K562 (cell line): ENCODE results near the gene AKT1S1. TPM values are rescaled to one million over a fixed set of nuclear protein-coding genes. Genes with fewer than 3 reads are reported as not detected.

Experiments
- ARID4B ChIP-seq: sonication (generic); formaldehyde crosslinking; IDR thresholded peaks from 2 replicates; pipeline ENCODE4 v1.8.0; 2022; ENCODE audit warnings: mild to moderate bottlenecking, missing genetic modification reagents
- BMI1 ChIP-seq: fragments of 150-350 bp; IDR thresholded peaks from 2 replicates; pipeline ENCODE4 v1.6.1; 2014; ENCODE audit warnings: low read length
- CGGBP1 ChIP-seq: fragments of 250-450 bp; sonication (Bioruptor Pico); IDR thresholded peaks from 2 replicates; pipeline ENCODE4 v1.9.0; 2021; ENCODE audit warnings: mild to moderate bottlenecking
- CREB3L1 ChIP-seq: fragments of 450-650 bp; IDR thresholded peaks from 2 replicates; pipeline ENCODE4 v1.6.1; 2014; ENCODE audit warnings: low read depth, mild to moderate bottlenecking, moderate library complexity, borderline replicate concordance
- EGR1 ChIP-seq: fragments of 450-650 bp; conservative IDR thresholded peaks from 2 replicates; pipeline ENCODE4 v1.6.1; 2017; ENCODE audit warnings: mild to moderate bottlenecking
- EP400 ChIP-seq: fragments of 450-650 bp; IDR thresholded peaks from 2 replicates; pipeline ENCODE4 v1.6.1; 2017; ENCODE audit warnings: antibody characterized with exemption, mild to moderate bottlenecking, moderate library complexity
- GABPA ChIP-seq: fragments of 200-800 bp; sonication (Bioruptor generic); conservative IDR thresholded peaks from 2 replicates; pipeline ENCODE4 v1.6.1; 2016; ENCODE audit warnings: low read depth, missing genetic modification characterization, missing compliant biosample characterization
- GTF2E2 ChIP-seq: fragments of 200-800 bp; sonication (Bioruptor generic); IDR thresholded peaks from 2 replicates; pipeline ENCODE4 v1.6.1; 2016; ENCODE audit warnings: missing genetic modification characterization, missing compliant biosample characterization
- MYNN ChIP-seq, 2 experiments: sonication (generic); formaldehyde crosslinking in 1 of 2; IDR thresholded peaks; 2 replicates each; pipeline versions ENCODE4 v1.5.0 to v1.6.1; 2016 to 2020; ENCODE audit warnings: antibody characterized with exemption in 1 of 2, missing genetic modification reagents in 1 of 2
- NBN ChIP-seq: fragments of 450-650 bp; IDR thresholded peaks from 2 replicates; pipeline ENCODE4 v1.6.1; 2016; ENCODE audit warnings: low read depth, mild to moderate bottlenecking
- SNAPC5 ChIP-seq: fragments of 250-450 bp; sonication (Bioruptor Pico); IDR thresholded peaks from 2 replicates; pipeline ENCODE4 v1.8.0; 2021; ENCODE audit warnings: moderate library complexity, mild to moderate bottlenecking, inconsistent platforms
- SUPT5H ChIP-seq: fragments of 450-650 bp; IDR thresholded peaks from 2 replicates; pipeline ENCODE4 v1.6.1; 2016
- ZNF175 ChIP-seq: fragments of 200-800 bp; sonication (Bioruptor generic); IDR thresholded peaks from 2 replicates; pipeline ENCODE4 v1.6.1; 2016; ENCODE audit warnings: low read depth, mild to moderate bottlenecking, missing genetic modification characterization, missing compliant biosample characterization
- polyA plus RNA-seq, 8 experiments: library from polyadenylated mRNA; depleted of rRNA in 4 of 8; stranded (reverse) in 5 of 8; unstranded in 3 of 8; fragments of >200 nt; fragmentation: Nextera tagmentation in 2 of 8; fragmentation: Illumina TruSeq in 1 of 8; extraction: Ambion mirVana in 2 of 8; extraction: Trizol in 1 of 8; gene quantifications; 2 replicates each; pipeline versions ENCODE4 v1.2.1 to v1.2.3, GENCODE V29; 2011 to 2014; ENCODE audit warnings: inconsistent platforms in 1 of 8, missing spikeins in 1 of 8
- total RNA-seq, 7 experiments: library from RNA; depleted of rRNA in 6 of 7; stranded (reverse); fragments of >200 nt in 6 of 7; fragmentation: Illumina TruSeq in 2 of 7; extraction: Trizol in 2 of 7; gene quantifications; 2 replicates each; pipeline versions ENCODE4 v1.2.1 to v1.2.3, GENCODE V29; 2011 to 2021; ENCODE audit warnings: low replicate concordance in 1 of 7
- TF ChIP-seq, protein P1 (sequence below), 3 experiments: fragments of 200-800 bp in 1 of 3; fragments of 250-450 bp in 1 of 3; fragments of 450-650 bp in 1 of 3; sonication (Bioruptor Pico) in 1 of 3; sonication (Bioruptor generic) in 1 of 3; formaldehyde crosslinking in 1 of 3; IDR thresholded peaks; 2 replicates each; pipeline versions ENCODE4 v1.6.1 to v1.8.0; 2016 to 2022; ENCODE audit warnings: mild to moderate bottlenecking in 2 of 3, missing genetic modification characterization in 2 of 3, missing compliant biosample characterization in 1 of 3, moderate library complexity in 1 of 3
- TF ChIP-seq, protein P2 (sequence below): fragments of 450-650 bp; conservative IDR thresholded peaks from 2 replicates; pipeline ENCODE4 v1.6.1; 2016; ENCODE audit warnings: missing genetic modification characterization, low read depth, mild to moderate bottlenecking, missing compliant biosample characterization, moderate library complexity

Gene AKT1S1
- total and polyA plus RNA-seq, 9 of the 15 experiments (the other 6 are each of a cell fraction or from before 2014, with no cell fraction given), result 1.2 to 50.3 (median 17.1) TPM

- TF ChIP-seq ARID4B (CRISPR knock-in tag), result peak; percentile 71
- TF ChIP-seq NBN, result peak; percentile 67; the same call in 1 of the 2 replicates
- TF ChIP-seq ZNF175 (CRISPR knock-in tag), result peak; percentile 93; the same call in 1 of the 2 replicates
- peak; percentile 50 for TF ChIP-seq SUPT5H
- TF ChIP-seq, protein P1, sequence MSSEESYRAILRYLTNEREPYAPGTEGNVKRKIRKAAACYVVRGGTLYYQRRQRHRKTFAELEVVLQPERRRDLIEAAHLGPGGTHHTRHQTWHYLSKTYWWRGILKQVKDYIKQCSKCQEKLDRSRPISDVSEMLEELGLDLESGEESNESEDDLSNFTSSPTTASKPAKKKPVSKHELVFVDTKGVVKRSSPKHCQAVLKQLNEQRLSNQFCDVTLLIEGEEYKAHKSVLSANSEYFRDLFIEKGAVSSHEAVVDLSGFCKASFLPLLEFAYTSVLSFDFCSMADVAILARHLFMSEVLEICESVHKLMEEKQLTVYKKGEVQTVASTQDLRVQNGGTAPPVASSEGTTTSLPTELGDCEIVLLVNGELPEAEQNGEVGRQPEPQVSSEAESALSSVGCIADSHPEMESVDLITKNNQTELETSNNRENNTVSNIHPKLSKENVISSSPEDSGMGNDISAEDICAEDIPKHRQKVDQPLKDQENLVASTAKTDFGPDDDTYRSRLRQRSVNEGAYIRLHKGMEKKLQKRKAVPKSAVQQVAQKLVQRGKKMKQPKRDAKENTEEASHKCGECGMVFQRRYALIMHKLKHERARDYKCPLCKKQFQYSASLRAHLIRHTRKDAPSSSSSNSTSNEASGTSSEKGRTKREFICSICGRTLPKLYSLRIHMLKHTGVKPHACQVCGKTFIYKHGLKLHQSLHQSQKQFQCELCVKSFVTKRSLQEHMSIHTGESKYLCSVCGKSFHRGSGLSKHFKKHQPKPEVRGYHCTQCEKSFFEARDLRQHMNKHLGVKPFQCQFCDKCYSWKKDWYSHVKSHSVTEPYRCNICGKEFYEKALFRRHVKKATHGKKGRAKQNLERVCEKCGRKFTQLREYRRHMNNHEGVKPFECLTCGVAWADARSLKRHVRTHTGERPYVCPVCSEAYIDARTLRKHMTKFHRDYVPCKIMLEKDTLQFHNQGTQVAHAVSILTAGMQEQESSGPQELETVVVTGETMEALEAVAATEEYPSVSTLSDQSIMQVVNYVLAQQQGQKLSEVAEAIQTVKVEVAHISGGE (CRISPR knock-in tag; IDR thresholded peaks at IDR 0.05), result peak in 1 of 3 experiments; percentile 60; a peak in 1 of 6 replicates
- peak; percentile 69 for TF ChIP-seq EP400
- peak; percentile 95 for TF ChIP-seq GABPA (tag)
- TF ChIP-seq EGR1, result peak; percentile 61
- no peak for TF ChIP-seq CGGBP1 (CRISPR knock-in tag)
- TF ChIP-seq GTF2E2 (tag), result no peak
- peak; percentile 16; the same call in 1 of the 2 replicates for TF ChIP-seq CREB3L1
- no peak for TF ChIP-seq SNAPC5 (CRISPR knock-in tag)
- TF ChIP-seq, protein P2, sequence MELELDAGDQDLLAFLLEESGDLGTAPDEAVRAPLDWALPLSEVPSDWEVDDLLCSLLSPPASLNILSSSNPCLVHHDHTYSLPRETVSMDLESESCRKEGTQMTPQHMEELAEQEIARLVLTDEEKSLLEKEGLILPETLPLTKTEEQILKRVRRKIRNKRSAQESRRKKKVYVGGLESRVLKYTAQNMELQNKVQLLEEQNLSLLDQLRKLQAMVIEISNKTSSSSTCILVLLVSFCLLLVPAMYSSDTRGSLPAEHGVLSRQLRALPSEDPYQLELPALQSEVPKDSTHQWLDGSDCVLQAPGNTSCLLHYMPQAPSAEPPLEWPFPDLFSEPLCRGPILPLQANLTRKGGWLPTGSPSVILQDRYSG, result peak; percentile 85
- 0 out of 2 replicates have a peak, but pooled peaks have one; percentile 33 for TF ChIP-seq MYNN (IDR thresholded peaks at IDR 0.05)
- no peak for TF ChIP-seq MYNN (CRISPR knock-in tag; IDR thresholded peaks at IDR 0.05)
- no peak for TF ChIP-seq BMI1
- TF ChIP-seq, all 486 proteins: peak for 135
These were observed 634 bp downstream of the AKT1S1 start (continued) for GRCh38 chr19:49876422-49877019.
